Fibroblast of skin of left quadriceps (primary cell): ENCODE data around the gene C5orf15.
"Not testable (repeated sequence)": the region's sequence is repeated elsewhere in the genome, so short reads cannot be mapped to it uniquely, and the experiment has no call there.

Experiments
- DNase-seq, 2 experiments: peaks; one replicate each; pipeline ENCODE4 v3.0.0-alpha.2; 2013; ENCODE audit warnings: low read depth in 2 of 2

The C5orf15 gene

DNA sequence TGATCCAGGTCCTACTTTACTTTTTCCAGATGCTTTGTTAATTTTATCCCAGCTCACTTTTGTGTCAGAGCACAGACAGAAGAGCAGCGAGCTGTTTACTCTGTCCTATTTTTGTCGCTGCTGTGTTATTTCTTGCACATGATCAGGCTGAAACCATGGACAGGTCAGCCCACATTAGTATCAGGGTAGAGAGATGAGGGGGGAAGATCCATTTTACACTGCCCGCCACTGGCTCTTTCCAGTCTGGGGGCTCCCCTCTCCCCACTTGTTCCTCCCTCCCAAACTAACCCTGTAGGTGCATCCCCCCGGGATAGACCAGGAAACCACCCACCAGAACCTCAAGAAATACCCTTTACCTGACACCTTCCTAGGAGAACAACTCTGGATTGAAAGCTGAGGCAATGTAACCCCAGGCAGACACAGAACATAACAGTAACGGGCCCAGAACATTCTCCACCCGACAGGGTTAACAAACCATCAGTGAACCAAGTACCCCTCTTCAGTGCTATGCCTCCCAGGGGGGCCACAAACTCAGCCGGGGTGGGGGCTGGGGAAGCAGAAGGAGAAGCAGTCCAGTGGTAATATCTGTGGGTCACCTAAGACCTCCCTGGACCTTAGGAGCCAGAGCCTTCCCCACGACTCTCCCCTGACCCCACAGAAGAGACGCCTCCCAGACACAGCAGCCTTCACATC is 26.0 kb upstream of the C5orf15 start:
- no peak for DNase-seq

DNA sequence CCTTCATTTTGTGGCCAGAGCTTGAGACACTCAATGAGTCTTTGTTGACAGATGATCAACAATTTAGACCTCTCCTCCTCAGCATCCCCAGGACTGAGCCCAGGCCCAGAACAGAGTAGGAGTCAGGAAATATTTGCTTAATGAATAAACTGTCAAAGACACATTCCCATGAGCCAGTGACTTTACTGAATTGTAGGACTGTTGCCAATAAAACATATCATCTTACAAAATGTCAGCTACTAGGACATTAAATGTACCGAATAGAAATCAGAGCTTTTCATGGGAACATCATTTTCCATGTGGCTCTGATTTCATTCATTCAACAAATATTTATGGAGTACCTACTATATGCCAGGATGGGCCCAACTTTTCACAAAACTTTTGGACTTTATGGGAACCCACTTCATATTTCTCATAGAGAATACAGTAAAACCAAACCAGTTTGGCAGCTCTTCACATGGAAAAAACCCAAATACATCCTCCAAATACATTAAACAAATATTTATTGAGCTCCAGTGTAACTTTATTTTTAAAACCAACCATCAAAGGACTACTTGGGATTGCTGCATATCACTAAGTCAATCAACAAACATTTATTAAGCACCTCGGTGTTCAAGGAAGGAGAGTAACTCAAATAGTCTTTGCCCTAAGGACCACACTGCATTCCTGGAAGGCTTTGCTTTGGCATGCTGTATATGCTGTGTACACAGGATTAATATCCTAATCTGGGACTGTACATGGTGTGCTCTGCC is 24.9 kb upstream of the C5orf15 start:
- DNase-seq: peak; percentile 34 to 43

GRCh38 chr5:133992429-133993155 is 24.2 kb upstream of the C5orf15 start:
- no peak for DNase-seq

DNA sequence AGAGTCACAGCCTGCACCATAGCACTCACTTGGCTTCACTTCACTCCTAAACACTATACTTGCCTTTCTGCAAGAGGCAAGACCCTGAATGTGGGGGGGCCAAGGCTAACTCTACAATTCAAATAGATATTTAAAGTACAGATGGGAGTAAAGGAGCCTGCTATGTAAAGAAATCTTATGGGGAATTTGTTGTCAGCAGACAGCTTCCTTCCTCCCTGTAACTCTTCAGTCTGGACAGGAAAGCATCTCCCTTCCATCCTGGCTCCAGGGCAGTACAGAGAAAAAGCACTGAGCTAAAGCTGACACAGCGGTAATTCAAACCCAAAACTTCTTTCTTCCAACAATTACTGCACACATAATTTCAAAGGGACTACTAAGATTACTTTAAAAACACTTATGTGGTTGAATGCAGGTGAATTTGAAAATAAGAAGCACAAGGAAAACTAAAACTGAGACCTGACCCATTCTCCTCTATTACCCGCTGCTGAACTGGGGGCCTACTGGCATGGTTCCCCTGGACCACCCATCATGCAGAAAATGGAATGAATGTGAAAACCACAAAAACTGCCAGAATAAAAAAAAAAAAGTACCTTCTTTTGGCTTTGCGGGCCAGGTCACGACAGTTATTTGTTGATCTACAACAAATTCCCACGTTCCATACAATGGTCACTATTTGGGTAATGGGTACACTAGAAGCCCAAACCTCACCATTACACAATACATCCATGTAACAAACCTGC is 22.9 kb upstream of the C5orf15 start:
- DNase-seq: no peak

DNA sequence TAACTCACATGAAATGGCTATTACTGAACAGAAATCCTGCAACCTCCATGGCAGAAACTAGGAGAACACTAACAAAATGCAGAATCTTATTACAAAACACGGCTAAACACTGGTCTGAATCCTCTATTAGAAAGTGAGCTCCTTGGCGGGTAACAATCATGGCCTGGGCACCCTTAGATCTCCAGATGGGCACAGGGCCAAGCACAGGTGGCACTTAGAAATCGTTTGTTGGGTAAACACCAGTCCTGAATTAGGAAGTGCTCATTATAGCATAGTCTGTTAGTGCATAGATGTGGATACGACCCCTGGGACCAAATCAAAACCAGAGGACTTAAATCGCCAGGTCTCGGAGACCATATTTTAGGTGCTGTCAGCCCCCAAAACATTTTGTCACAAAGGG is 22.0 kb upstream of the C5orf15 start:
- no peak for DNase-seq

GRCh38 chr5:133985540-133986180 is 17.2 kb upstream of the C5orf15 start:
- no peak for DNase-seq

GRCh38 chr5:133983674-133984073 is 15.2 kb upstream of the C5orf15 start:
- DNase-seq: no peak

DNA sequence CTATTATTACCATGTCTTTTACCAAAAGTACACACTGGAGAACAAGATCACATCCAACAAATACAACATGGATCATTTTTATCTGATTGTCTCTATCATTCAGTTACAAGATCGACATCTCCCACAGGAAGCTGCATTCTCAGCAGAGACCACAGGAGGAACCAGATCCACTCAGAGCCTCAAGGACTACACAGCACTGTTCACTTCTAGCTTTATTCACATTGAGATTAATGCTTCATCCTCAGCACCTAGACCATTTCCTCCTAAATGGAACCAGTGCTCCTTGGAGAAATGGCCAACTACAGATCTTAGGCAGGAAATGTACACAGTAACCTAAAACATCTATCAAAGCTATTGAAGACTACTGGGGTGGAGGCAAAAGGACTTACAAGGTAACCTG is 13.3 kb upstream of the C5orf15 start:
- DNase-seq: no peak

GRCh38 chr5:133980652-133981051 is 12.2 kb upstream of the C5orf15 start:
- no peak for DNase-seq

DNA sequence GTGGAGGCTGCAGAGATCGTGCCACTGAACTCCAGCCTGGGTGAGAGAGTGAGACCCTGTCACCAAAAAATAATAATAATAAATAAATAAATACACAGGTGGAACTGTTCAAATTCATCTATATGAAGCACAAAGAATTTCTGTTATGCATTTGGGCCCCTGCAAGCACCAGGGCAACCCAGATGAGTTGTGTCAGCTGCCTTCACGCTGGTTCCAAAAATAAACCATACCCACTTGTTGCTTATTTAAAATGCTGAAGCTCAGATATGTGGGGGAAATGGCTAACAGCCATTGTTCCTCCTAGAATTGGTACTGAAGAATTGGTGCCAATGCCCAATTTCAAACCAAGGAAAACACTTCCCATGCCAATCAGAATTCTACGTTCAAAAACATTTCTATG is 10.5 kb upstream of the C5orf15 start:
- DNase-seq: no peak

GRCh38 chr5:133977858-133978257 is 9.4 kb upstream of the C5orf15 start:
- peak in 1 of 2 experiments; percentile 24 for DNase-seq

GRCh38 chr5:133977161-133977787 is 8.8 kb upstream of the C5orf15 start:
- no peak for DNase-seq

DNA sequence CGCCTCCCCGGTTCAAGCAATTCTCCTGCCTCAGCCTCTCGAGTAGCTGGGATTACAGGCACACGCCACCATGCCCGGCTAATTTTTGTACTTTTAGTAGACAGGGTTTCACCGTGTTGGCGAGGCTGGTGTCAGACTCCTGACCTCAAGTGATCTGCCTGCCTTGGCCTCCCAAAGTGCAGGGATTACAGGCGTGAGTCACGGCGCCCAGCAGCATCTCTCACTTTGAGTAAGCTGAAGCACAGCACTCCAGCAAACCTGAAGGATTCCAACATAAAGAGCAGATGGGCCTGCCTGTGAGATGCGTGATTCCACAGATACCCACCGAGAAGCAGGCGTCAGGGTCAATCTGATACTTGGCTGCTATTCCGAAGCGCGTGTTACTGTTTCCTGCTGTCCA is 7.1 kb upstream of the C5orf15 start:
- DNase-seq: not testable (repeated sequence)

DNA sequence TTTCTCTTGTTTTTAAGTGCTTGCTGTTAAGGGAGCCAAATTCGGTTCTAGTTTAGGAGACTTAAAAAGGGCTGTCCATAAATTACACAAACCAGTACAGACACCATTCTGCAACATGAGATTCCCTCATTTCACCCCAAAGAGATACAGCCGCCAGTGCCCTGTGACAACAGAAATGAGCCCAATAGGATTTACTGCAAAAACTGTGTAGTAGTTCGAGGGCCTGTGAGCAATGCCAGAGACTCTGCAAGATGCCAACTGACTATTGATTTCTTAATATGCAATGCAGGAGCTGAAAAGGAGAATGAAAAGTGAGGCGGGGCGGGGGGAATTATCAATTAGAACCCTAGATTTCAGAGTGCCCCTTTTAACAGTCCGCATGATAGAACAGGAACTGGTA is 5.7 kb upstream of the C5orf15 start:
- no peak for DNase-seq

DNA sequence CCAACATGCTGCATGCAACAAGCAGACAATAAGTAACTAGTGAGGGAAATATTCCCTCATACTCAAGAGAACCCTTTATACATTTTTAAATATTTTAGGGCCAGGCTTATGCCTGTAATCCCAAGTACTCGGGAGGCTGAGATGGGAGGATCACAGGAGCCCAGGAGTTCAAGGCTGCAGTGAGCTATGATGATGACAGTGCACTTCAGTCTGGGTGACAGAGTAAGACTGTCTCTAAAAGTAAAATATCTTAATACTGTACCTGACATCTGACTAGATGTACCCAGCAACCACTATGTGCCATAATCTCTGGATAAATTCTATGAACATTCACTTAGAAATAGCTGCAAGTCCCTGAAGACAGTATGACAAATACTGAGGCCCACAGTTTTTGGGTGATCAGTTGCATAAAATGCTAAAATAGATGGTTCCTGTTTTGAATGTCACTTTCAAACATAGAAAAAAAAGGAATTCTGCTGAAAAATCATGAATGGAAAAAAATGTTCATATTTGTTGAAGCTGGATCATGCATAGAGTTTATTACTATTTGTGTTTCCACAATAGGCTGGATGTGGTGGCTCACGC is 2.0 kb upstream of the C5orf15 start:
- DNase-seq: no peak

GRCh38 chr5:133969654-133970324 is 1.4 kb upstream of the C5orf15 start:
- no peak for DNase-seq

DNA sequence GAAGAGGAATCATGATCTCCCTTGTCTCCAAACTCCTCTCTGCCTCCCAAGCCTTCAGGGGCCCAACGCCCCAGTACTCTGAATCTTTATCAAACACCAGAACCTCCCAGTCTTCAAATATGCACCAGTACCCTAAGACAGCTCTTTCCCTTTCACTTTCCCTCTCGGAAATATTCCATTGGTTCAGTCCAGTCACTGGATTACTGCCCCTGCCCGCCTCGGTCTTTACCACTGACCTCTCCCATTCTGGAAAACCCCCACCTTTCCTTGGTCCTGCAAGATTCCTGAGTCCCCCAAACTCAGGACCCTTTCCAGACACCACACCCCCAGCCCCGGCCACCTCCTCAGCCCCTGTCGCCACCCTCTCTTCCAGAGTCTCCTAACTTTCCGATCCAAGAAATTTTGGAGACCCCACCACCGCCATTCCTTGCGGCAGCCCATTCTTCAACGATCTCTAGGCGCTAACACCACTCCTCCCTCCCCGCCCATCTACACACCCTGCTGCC is 674 bp downstream of the C5orf15 start:
- DNase-seq: no peak

GRCh38 chr5:133967124-133967523 is 1.3 kb downstream of the C5orf15 start:
- DNase-seq: no peak

- DNase-seq: no peak
Measured at GRCh38 chr5:133966090-133966489, 2.3 kb downstream of the C5orf15 start.
